VCaP (cell line): ENCODE results near the gene NEDD9.

Experiments used
- H3K27ac ChIP-seq: fragments of 450-650 bp; 2 replicates; pipeline ENCODE4 v1.5.1; 2017
- CTCF ChIP-seq: fragments of 450-650 bp; conservative IDR thresholded peaks from 2 replicates; pipeline ENCODE4 v1.5.1; 2017; ENCODE audit warnings: mild to moderate bottlenecking, moderate library complexity

Gene NEDD9

GRCh38 chr6:11232770-11233626, 530 bp upstream of the NEDD9 start:
- H3K27ac ChIP-seq: peak overlapping the region; percentile 98
- TF ChIP-seq CTCF: no peak

GRCh38 chr6:11231564-11232192, 790 bp downstream of the NEDD9 start:
- no peak for TF ChIP-seq CTCF
- peak overlapping the region; percentile 98 for H3K27ac ChIP-seq

- no peak for TF ChIP-seq CTCF
- peak overlapping the region; percentile 98 for H3K27ac ChIP-seq
Observed at GRCh38 chr6:11231108-11231463, 1.4 kb downstream of the NEDD9 start.

- TF ChIP-seq CTCF: no peak
- peak overlapping the region; percentile 98 for H3K27ac ChIP-seq
Observed at GRCh38 chr6:11230158-11231107, 2.0 kb downstream of the NEDD9 start.

GRCh38 chr6:11229655-11230046, 2.8 kb downstream of the NEDD9 start:
- no peak for TF ChIP-seq CTCF
- H3K27ac ChIP-seq: peak overlapping the region; percentile 98

GRCh38 chr6:11228935-11229654, 3.4 kb downstream of the NEDD9 start:
- H3K27ac ChIP-seq: peak overlapping the region; percentile 98
- no peak for TF ChIP-seq CTCF
